Measurements from ENCODE around the gene ICAM1. TPM values are rescaled to one million over a fixed set of nuclear protein-coding genes. Genes with fewer than 3 reads are reported as not detected.

Gene ICAM1
- total and polyA plus RNA-seq, 10 of the 15 experiments (the other 5 are each of a cell fraction or from before 2014, with no cell fraction given) = 7.6 to 115 (median 60.2) TPM

- TF ChIP-seq ZNF687 (IDR thresholded peaks at IDR 0.05) = no peak
- peak in 1 of 2 experiments; percentile 82; a peak in 2 of 4 replicates for TF ChIP-seq BHLHE40 (IDR thresholded peaks at IDR 0.05; ENCODE audit: borderline replicate concordance in 1 of 2, low read depth in 2 of 2, low read length in 1 of 2)
- TF ChIP-seq IRF5 (IDR thresholded peaks at IDR 0.05; ENCODE audit: borderline replicate concordance) = no peak
- TF ChIP-seq MEF2B (IDR thresholded peaks at IDR 0.05; ENCODE audit: partially characterized antibody, poor library complexity, severe bottlenecking) = no peak
- peak; percentile 79; the same call in 1 of the 2 replicates for TF ChIP-seq LARP7 (IDR thresholded peaks at IDR 0.05)
- TF ChIP-seq ZNF622 (IDR thresholded peaks at IDR 0.05) = no peak
- no peak for TF ChIP-seq ZBTB40 (IDR thresholded peaks at IDR 0.05; ENCODE audit: borderline replicate concordance)
- TF ChIP-seq GABPA (IDR thresholded peaks at IDR 0.05; ENCODE audit: low read depth) = no peak
Observed at GRCh38 chr19:10230861-10231611, 39.9 kb upstream of the ICAM1 start, which contains the start of gene S1PR2 (continued).

Measured in GM12878 (cell line).